Spleen (tissue), 7 donors: ENCODE measurements around the gene SMOC2.

Source experiments
- CTCF ChIP-seq, 11 experiments: fragments of 200-600 bp in 7 of 11; fragments of 450-650 bp in 4 of 11; sonication (generic) in 4 of 11; IDR thresholded peaks in 8 of 11; conservative IDR thresholded peaks in 3 of 11; 1 replicate in 7 of 11; 2 replicates in 4 of 11; pipeline versions ENCODE4 v1.4.0 to v1.8.0; 2016 to 2021; ENCODE audit warnings: antibody characterized with exemption in 11 of 11, inconsistent platforms in 4 of 11, mild to moderate bottlenecking in 1 of 11
- POLR2A ChIP-seq, 3 donors: fragments of 450-650 bp; IDR thresholded peaks; one replicate each; pipeline ENCODE4 v1.5.1; 2017; ENCODE audit warnings: antibody characterized with exemption in 3 of 3, mild to moderate bottlenecking in 1 of 3
- donor health status: DM: no; HTN: no; CAD: no; lungs with moderate emphysema.
- donor health status: DM: no; HTN: no; CAD: no.
- donor health status: DM: no; HTN: no; CAD: no.

GRCh38 chr6:168558686-168559085, 117.7 kb downstream of the SMOC2 start:
- TF ChIP-seq CTCF (IDR thresholded peaks at IDR 0.05 in 8 of 11, conservative IDR thresholded peaks at IDR 0.05 in 3 of 11): no peak
- no peak for TF ChIP-seq POLR2A (IDR thresholded peaks at IDR 0.05)
